Neural progenitor cell (in vitro differentiated cells): ENCODE measurements around the gene SH3BP2.

ENCODE experiments used
- EZH2 ChIP-seq: fragments of 200-600 bp; sonication (generic); IDR thresholded peaks from 2 replicates; pipeline ENCODE4 v1.6.1; 2017; ENCODE audit warnings: antibody characterized with exemption, mild to moderate bottlenecking, moderate library complexity
- EZH2phosphoT487 ChIP-seq: fragments of 200-600 bp; sonication (generic); IDR thresholded peaks from 2 replicates; pipeline ENCODE4 v1.6.1; 2017; ENCODE audit warnings: antibody characterized with exemption
- TF ChIP-seq, protein P1 (sequence below): fragments of 200-600 bp; sonication (generic); IDR thresholded peaks from 2 replicates; pipeline ENCODE4 v1.5.1; 2017; ENCODE audit warnings: antibody characterized with exemption, mild to moderate bottlenecking

DNA sequence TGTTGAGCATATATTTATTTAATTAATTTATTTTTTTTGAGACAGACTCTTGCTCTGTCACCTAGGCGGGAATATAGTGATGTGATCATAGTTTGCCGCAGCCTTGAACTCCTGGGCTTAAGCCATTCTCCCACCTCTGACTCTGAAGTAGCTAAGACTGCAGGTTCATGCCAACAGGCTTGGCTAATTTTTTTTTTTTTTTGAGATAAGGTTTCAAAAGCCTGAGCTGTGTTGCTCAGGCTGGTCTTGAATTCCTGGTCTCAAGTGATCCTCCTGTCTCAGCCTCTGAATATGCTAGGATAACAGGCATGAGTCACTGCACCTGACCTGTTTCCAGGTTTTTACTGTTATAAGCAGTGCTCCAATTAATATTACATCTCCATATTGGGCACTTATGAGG lies 55.6 kb downstream of the SH3BP2 start:
- TF ChIP-seq, protein P1, sequence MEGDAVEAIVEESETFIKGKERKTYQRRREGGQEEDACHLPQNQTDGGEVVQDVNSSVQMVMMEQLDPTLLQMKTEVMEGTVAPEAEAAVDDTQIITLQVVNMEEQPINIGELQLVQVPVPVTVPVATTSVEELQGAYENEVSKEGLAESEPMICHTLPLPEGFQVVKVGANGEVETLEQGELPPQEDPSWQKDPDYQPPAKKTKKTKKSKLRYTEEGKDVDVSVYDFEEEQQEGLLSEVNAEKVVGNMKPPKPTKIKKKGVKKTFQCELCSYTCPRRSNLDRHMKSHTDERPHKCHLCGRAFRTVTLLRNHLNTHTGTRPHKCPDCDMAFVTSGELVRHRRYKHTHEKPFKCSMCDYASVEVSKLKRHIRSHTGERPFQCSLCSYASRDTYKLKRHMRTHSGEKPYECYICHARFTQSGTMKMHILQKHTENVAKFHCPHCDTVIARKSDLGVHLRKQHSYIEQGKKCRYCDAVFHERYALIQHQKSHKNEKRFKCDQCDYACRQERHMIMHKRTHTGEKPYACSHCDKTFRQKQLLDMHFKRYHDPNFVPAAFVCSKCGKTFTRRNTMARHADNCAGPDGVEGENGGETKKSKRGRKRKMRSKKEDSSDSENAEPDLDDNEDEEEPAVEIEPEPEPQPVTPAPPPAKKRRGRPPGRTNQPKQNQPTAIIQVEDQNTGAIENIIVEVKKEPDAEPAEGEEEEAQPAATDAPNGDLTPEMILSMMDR, result no peak
- TF ChIP-seq EZH2phosphoT487, result no peak
- TF ChIP-seq EZH2, result no peak
